Measurements from ENCODE around the gene OPCML.

Gene OPCML

DNA sequence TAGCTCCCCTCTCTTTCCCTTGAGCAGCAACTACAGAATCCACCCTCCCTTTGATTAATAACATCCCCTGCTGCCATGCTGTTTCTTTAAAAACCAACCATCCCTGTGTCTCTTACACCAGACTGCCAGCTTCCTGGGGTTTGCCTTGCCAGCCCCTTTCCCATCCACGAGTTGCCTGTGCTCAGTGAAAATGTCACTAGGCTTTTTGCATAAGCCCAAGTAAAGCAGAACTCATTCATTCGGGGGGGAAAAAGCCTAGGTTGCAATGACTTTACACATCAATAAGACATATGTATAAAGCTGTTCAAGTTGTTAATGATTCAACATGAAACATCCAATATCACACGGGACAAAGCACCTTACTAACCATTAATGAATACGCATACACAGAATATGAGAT is 398.7 kb downstream of the OPCML start:
- TF ChIP-seq, protein P1, sequence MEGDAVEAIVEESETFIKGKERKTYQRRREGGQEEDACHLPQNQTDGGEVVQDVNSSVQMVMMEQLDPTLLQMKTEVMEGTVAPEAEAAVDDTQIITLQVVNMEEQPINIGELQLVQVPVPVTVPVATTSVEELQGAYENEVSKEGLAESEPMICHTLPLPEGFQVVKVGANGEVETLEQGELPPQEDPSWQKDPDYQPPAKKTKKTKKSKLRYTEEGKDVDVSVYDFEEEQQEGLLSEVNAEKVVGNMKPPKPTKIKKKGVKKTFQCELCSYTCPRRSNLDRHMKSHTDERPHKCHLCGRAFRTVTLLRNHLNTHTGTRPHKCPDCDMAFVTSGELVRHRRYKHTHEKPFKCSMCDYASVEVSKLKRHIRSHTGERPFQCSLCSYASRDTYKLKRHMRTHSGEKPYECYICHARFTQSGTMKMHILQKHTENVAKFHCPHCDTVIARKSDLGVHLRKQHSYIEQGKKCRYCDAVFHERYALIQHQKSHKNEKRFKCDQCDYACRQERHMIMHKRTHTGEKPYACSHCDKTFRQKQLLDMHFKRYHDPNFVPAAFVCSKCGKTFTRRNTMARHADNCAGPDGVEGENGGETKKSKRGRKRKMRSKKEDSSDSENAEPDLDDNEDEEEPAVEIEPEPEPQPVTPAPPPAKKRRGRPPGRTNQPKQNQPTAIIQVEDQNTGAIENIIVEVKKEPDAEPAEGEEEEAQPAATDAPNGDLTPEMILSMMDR (IDR thresholded peaks at IDR 0.05): no peak
- no peak for TF ChIP-seq ZFX (IDR thresholded peaks at IDR 0.05; ENCODE audit: borderline replicate concordance)
- no peak overlapping the region for H3K27ac ChIP-seq

DNA sequence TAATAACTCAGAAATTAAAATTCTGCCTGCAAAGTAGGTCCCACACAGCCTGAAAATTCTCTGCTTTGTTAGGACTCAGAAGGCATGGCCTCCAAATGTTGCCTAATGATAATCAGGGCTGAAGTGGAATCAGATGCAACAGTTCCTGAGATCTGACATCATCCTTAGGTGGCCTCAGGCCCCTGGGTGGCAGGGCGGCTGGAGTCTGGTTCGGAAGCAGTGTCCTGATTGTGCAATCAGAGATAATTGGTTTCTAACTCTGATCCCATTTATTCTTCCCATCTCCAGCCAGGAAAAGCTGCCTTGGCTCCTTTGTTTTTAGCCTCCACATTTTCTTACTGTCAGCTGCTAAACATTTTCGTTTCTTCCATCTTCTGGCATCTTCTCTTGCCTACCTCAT is 399.3 kb downstream of the OPCML start:
- TF ChIP-seq, protein P1 (IDR thresholded peaks at IDR 0.05): no peak

DNA sequence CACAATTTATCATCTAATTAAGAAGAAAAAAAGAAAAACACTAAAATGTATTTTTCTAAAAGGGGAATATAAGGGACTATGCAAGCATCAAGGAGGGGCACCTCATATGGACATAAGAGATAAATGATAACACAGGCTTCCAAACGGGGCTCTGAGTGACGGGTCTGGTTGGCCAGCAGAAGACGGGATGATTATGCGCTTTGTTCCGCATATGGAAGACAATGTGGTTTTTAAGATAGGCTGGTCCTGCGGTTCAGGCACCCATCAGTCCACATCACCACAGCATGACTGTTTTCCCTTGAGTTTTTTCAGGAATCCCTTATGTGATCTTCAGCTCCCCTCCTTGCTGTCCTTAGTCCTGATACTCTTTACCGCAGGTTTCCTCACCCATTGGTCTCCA is 404.6 kb downstream of the OPCML start:
- TF ChIP-seq, protein P1 (IDR thresholded peaks at IDR 0.05): no peak
- no peak for TF ChIP-seq ZFX (IDR thresholded peaks at IDR 0.05; ENCODE audit: borderline replicate concordance)
- no peak overlapping the region for H3K27ac ChIP-seq

More for the DNA sequence above, 399.3 kb downstream of the OPCML start:
- H3K27ac ChIP-seq: no peak overlapping the region

DNA sequence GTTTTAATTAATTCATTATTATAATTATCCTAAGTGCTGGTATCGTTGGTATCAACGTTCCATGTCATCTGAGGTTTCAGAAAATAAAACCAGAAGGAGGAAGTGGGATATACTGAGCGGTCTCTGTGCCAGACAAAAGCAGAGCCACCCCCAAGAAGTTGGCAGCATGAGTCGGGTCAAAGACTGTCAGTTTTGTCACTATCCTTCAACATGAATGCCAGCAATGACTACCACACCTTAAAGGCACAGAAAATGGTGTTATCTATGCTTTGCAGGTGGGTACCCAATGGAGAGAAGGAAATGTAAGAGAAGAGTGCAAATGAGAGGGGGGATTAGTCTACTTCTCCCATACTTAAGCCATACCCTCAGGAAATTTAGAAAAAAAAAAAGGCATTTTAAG is 408.5 kb downstream of the OPCML start:
- no peak overlapping the region for H3K27ac ChIP-seq
- no peak for TF ChIP-seq ZFX (IDR thresholded peaks at IDR 0.05; ENCODE audit: borderline replicate concordance)
- TF ChIP-seq, protein P1 (IDR thresholded peaks at IDR 0.05): no peak

DNA sequence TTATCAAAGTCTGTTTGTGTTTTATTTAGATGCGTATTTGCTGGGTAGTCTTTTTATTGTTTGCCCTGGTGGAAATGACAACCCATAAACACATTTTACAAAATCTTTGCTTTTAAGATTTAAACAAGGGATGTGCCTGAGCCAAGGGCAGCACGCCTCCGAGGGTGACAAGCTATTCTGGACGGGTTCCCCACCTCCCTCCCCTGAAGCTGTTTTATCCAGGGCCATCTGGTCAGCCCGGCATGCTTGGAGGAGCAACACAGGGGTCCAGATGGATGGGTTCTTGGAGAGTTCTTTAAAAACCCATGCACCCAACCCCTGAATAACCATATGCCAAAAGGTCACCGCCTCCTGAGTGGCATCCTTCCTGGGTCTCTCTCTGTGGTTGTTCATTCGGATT is 408.9 kb downstream of the OPCML start:
- H3K27ac ChIP-seq: no peak overlapping the region
- TF ChIP-seq ZFX (IDR thresholded peaks at IDR 0.05; ENCODE audit: borderline replicate concordance): no peak
- TF ChIP-seq, protein P1 (IDR thresholded peaks at IDR 0.05): no peak

DNA sequence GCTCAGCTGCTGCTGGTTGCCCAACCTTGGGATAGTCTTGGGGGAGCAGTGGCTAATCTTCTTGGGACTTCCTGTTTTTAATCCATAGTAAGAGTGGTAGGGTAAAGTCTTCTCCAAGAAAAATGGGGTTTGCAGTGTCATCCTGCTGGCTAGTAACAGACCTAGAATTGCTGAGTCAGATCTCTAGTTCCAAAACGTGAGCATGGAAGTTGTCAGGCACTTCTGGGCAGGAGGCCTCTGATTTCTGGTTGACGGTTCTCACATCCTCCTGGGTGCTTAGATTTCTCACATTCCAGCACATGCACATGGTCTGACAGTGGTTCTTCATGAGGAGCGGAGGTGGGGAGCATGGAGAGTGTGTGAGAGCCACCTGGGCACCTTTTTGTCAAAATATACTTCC is 410.0 kb downstream of the OPCML start:
- no peak overlapping the region for H3K27ac ChIP-seq
- TF ChIP-seq, protein P1 (IDR thresholded peaks at IDR 0.05): no peak
- no peak for TF ChIP-seq ZFX (IDR thresholded peaks at IDR 0.05; ENCODE audit: borderline replicate concordance)

DNA sequence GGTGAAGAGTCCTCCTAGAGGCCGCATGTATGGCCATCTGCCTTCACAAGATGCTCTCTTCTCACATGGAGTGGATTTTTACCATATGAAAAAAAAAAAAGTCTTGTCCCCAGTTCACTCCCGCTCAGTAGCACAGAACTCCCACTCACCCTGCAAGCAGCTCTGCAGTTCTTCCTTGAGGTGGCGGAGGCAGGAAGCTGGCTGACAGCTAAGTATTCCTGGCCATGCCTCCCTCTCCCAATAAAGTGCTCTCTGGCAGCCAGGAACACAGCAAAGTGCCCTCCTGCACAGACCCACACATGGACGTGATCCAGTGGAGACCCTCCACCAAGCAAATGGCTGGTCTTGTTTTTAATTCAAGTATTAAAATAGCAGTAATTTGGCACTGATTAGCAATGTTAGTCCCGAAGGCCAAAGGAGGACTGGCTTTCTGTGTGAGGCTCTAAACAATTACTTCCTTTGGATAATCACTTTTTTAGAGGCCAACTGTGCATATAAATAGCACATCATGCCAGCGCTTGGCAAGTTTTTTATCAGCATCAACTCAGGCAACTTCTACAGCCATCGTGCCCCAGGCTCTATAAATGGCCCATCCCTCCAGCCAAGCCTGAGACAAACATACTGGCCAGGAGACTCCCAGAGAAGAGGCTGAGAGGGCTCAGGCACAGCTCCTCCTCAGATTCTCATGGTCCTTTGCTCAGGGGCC is 413.6 kb downstream of the OPCML start:
- no peak overlapping the region for H3K27ac ChIP-seq
- no peak for TF ChIP-seq ZFX (IDR thresholded peaks at IDR 0.05; ENCODE audit: borderline replicate concordance)
- TF ChIP-seq, protein P1 (IDR thresholded peaks at IDR 0.05): no peak
